ENCODE results near the gene SCRN3. TPM values are rescaled to one million over a fixed set of nuclear protein-coding genes. Genes with fewer than 3 reads are reported as not detected.

Gene SCRN3
- polyA plus RNA-seq, 1 of the 3 experiments (the other 2 are of a cell fraction) = 14.7 TPM

- CTCF ChIA-PET = interaction anchor here (1.0 to 2.5 kb wide), 3 partner anchors 9 to 134 kb away, joined by 3 to 14 read pairs (median 3); no protein-coding TSS in a partner anchor
- WGBS (ENCODE audit: low lambda C conversion rate) = 84% methylated on average over 2 of the region's 2 CpGs
These were observed 59.0 kb downstream of the SCRN3 start for GRCh38 chr2:174454566-174454965.

More at GRCh38 chr2:174454566-174454965, 59.0 kb downstream of the SCRN3 start:
- TF ChIP-seq PBX3 (IDR thresholded peaks at IDR 0.05) (no peak), RAD21 (IDR thresholded peaks at IDR 0.05; ENCODE audit: low read length) (no peak), POLR2AphosphoS5 (IDR thresholded peaks at IDR 0.05; ENCODE audit: low read depth, low read length) (no peak), TAF1 (IDR thresholded peaks at IDR 0.05; ENCODE audit: borderline replicate concordance, low read depth, low read length) (no peak), USF2 (IDR thresholded peaks at IDR 0.05; ENCODE audit: borderline replicate concordance, low read depth, low read length) (no peak), SIN3A (IDR thresholded peaks at IDR 0.05; ENCODE audit: borderline replicate concordance, low read depth, low read length) (no peak), MAX (IDR thresholded peaks at IDR 0.05; ENCODE audit: low read depth) (no peak), CTCF (IDR thresholded peaks at IDR 0.05) (no peak), RCOR1 (IDR thresholded peaks at IDR 0.05; ENCODE audit: low read length) (no peak), EP300 (IDR thresholded peaks at IDR 0.05; ENCODE audit: borderline replicate concordance in 1 of 2, low read depth in 1 of 2, low read length in 1 of 2) (no peak), ELF1 (IDR thresholded peaks at IDR 0.05) (no peak), SMC3 (IDR thresholded peaks at IDR 0.05; ENCODE audit: low read depth, low read length) (no peak), TEAD4 (IDR thresholded peaks at IDR 0.05; ENCODE audit: borderline replicate concordance, insufficient read depth) (no peak)
- no peaks in the 10 kb centered on the region for H3K79me2 ChIP-seq (ENCODE audit: insufficient read depth)
- POLR2A ChIA-PET = no interaction called here
- no peak for DNase-seq
- H3K27ac ChIP-seq (ENCODE audit: low read depth in 2 of 2, low read length in 1 of 2) = no peak overlapping the region
- no peaks in the 10 kb centered on the region for H3K9me3 ChIP-seq
- no peak overlapping the region for H2AFZ ChIP-seq (ENCODE audit: low read depth)
- H3F3A ChIP-seq (replicated peaks; ENCODE audit: insufficient read depth) = no peaks in the 10 kb centered on the region
- H3K4me3 ChIP-seq (ENCODE audit: low read depth in 2 of 2, low read length in 1 of 2) = no peak overlapping the region
- no peaks in the 10 kb centered on the region for H3K27me3 ChIP-seq (ENCODE audit: insufficient read depth)
- peaks cover 0 to 2% of the 10 kb centered on the region in 2 experiments; a peak in 2 of 4 replicates for H3K4me1 ChIP-seq (ENCODE audit: control insufficient read depth in 1 of 2, insufficient read depth in 2 of 2, low read depth in 1 of 2, low read length in 1 of 2)
- no peak overlapping the region for H3K4me2 ChIP-seq
- no peaks in the 10 kb centered on the region for H3K9me2 ChIP-seq
- H4K20me1 ChIP-seq (ENCODE audit: insufficient read depth) = no peaks in the 10 kb centered on the region
- no peaks in the 10 kb centered on the region for H3K36me3 ChIP-seq (replicated peaks in 1 of 2; ENCODE audit: control insufficient read depth in 1 of 2, insufficient read depth in 2 of 2, low read length in 1 of 2)
- no peak overlapping the region for H3K9ac ChIP-seq

Measured in SK-N-SH (cell line).